Stimulated activated CD4-positive, alpha-beta T cell treated with anti-CD3 and anti-CD28 coated beads, Interleukin-12 subunit alpha, Interleukin-12 subunit beta, amount 100 ng/mL, for 48 hours (primary cell): ENCODE data around the gene MUC5B.
"Not testable (repeated sequence)": the region's sequence is repeated elsewhere in the genome, so short reads cannot be mapped to it uniquely, and the experiment has no call there.

Source experiments
- DNase-seq, 3 donors: peaks; one replicate each; pipeline ENCODE4 v3.0.0-alpha.2; 2020; ENCODE audit warnings: low read depth in 2 of 3, low spot score in 1 of 3

MUC5B gene

DNA sequence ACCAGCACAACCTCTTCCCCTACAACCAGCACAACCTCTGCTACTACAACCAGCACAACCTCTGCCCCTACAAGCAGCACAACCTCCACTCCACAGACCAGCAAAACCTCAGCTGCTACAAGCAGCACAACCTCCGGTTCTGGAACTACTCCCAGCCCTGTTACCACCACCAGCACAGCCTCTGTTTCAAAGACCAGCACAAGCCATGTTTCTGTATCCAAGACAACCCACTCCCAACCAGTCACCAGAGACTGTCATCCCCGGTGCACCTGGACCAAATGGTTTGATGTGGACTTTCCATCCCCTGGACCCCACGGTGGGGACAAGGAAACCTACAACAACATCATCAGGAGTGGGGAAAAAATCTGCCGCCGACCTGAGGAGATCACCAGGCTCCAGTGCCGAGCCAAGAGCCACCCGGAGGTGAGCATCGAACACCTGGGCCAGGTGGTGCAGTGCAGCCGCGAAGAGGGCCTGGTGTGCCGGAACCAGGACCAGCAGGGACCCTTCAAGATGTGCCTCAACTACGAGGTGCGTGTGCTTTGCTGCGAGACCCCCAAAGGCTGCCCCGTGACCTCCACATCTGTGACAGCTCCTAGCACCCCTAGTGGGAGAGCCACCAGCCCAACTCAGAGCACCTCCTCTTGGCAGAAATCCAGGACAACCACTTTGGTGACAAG, 34.3 kb upstream of the MUC5B start:
- DNase-seq, result not testable (repeated sequence)

DNA sequence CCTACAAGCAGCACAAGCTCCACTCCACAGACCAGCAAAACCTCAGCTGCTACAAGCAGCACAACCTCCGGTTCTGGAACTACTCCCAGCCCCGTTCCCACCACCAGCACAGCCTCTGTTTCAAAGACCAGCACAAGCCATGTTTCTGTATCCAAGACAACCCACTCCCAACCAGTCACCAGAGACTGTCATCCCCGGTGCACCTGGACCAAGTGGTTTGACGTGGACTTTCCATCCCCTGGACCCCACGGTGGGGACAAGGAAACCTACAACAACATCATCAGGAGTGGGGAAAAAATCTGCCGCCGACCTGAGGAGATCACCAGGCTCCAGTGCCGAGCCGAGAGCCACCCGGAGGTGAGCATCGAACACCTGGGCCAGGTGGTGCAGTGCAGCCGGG, 33.0 kb upstream of the MUC5B start:
- DNase-seq, result not testable (repeated sequence)

DNA sequence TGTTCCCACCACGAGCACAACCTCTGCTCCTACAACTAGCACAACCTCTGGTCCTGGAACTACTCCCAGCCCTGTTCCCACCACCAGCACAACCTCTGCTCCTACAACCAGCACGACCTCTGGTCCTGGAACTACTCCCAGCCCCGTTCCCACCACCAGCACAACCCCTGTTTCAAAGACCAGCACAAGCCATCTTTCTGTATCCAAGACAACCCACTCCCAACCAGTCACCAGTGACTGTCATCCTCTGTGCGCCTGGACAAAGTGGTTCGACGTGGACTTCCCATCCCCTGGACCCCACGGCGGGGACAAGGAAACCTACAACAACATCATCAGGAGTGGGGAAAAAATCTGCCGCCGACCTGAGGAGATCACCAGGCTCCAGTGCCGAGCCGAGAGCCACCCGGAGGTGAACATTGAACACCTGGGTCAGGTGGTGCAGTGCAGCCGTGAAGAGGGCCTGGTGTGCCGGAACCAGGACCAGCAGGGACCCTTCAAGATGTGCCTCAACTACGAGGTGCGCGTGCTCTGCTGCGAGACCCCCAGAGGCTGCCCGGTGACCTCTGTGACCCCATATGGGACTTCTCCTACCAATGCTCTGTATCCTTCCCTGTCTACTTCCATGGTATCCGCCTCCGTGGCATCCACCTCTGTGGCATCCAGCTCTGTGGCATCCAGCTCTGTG, 30.9 kb upstream of the MUC5B start:
- DNase-seq, result not testable (repeated sequence)

DNA sequence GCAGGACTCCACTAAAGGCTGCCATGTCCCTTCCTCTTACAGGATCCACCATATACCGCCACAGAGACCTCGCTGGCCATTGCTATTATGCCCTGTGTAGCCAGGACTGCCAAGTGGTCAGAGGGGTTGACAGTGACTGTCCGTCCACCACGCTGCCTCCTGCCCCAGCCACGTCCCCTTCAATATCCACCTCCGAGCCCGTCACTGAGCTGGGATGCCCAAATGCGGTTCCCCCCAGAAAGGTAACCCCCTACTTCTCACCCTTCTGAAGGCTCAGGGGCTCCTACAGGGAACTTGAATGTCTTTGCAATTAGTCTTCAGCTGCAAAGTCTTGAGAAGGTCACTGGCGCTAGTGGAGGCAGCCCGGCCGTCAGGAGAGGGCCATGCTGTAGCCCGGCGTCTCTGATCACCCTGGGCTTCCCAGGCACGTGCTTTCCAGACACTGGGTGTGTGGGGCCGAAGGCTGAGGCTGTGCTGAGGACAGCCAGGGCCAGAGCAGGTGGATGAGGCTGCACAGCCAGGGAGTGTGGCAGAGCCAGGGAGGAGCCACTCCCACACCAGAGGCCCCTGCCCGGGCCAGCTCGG, 30.0 kb upstream of the MUC5B start:
- DNase-seq, result no peak

DNA sequence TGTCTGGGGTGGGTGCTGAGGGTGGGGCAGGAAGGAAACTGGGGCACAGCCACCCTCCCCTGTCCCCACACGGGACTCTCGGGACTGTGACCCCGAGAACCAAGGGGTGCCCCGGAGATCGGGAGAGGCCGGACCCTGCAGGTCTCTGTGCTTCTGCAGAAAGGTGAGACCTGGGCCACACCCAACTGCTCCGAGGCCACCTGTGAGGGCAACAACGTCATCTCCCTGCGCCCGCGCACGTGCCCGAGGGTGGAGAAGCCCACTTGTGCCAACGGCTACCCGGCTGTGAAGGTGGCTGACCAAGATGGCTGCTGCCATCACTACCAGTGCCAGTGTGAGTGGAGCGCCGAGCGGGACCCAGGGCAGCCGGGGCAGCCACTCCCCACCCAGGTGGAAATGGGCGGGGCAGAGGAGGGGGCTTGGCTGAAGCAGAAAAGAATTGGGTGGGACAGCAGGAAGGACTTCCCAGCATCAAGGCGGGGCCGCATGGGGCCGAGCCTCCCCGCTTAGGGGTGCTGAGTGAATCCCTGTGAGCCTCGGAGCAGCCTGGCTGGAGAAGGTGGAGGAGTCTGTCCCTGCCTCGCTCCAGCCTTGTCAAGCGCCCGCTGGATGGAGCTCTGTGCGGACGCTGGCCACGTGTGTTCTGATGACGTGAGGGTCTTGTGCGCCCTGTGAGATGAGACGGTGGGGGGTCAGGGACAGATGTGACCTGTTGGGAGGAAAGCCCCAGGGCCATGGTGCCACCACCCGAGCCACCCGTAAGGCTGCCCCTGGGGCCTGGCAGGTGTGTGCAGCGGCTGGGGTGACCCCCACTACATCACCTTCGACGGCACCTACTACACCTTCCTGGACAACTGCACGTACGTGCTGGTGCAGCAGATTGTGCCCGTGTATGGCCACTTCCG, 29.3 kb upstream of the MUC5B start:
- no peak for DNase-seq

DNA sequence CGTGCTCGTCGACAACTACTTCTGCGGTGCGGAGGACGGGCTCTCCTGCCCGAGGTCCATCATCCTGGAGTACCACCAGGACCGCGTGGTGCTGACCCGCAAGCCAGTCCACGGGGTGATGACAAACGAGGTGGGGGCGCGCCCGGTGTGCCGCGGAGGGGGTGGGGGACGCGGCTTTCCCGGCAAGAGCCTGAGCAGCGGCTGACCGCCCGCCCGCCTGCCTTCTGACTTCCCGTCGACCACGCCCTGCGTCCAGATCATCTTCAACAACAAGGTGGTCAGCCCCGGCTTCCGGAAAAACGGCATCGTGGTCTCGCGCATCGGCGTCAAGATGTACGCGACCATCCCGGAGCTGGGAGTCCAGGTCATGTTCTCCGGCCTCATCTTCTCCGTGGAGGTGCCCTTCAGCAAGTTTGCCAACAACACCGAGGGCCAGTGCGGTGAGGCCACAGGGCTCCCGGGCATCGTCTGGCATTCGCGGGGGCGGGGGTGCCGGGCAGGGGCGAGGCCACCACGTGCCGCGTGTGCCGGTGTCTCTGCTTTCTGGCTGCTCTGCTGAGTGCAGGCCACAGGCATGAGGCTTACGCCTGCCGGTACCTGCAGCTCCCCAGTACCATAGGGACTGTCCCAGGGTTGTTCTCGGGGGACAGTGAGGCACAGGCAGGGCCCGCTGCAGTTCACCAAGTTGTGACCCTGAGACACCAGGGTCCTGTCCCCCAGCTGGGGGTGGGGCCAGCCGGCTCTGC, 28.5 kb upstream of the MUC5B start:
- no peak for DNase-seq

DNA sequence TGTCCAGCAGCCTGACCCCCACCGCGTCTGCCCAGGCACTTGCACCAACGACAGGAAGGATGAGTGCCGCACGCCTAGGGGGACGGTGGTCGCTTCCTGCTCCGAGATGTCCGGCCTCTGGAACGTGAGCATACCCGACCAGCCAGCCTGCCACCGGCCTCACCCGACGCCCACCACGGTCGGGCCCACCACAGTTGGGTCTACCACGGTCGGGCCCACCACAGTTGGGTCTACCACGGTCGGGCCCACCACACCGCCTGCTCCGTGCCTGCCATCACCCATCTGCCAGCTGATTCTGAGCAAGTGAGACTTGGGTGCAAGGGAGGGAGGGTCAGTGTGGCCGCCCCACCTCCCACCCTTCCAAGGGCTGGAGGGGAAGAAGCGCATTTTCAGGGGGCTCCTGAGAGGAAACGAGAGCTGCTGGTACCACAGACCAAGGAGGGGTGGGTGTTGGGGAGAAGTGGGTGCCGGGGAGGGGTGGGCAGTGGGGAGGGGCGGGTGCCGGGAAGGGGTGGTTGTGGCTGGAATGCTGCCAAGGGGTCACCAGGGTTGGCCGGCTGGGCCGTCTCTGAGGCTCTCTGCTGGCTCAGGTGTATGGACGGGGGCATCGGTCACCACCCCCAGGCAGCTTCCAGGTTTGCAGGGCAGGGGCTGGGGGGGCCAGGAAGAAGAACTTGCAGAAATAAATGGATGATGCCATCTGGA, 27.7 kb upstream of the MUC5B start:
- no peak for DNase-seq

DNA sequence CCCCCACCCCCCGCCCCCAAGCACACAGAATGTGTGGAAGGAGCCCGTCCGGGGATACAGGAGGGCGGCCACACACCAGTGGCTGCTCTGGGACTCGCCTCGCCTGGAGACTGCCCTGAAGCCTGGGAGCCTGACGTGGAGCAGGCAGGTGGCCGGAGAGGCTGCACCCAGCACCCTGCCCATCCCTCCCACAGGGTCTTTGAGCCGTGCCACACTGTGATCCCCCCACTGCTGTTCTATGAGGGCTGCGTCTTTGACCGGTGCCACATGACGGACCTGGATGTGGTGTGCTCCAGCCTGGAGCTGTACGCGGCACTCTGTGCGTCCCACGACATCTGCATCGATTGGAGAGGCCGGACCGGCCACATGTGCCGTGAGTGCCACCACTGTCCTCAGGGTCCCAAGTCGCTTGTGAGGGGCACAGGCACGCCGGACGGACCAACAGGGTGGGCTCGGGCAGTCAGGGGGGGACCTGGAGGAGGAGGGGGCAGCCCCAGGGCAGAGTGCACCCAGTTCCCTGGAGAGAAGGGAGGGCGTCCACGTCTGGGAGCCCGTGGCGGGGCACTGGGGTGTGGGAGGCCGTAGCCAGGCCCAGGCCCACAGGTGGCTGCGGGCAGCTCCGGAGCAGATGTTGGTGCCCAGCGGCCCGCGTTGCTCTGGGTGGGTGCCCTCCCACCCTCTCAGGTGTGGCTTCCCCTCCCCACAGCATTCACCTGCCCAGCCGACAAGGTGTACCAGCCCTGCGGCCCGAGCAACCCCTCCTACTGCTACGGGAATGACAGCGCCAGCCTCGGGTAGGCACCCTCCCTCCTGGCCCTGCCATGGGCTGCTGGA, 27.0 kb upstream of the MUC5B start:
- no peak for DNase-seq

DNA sequence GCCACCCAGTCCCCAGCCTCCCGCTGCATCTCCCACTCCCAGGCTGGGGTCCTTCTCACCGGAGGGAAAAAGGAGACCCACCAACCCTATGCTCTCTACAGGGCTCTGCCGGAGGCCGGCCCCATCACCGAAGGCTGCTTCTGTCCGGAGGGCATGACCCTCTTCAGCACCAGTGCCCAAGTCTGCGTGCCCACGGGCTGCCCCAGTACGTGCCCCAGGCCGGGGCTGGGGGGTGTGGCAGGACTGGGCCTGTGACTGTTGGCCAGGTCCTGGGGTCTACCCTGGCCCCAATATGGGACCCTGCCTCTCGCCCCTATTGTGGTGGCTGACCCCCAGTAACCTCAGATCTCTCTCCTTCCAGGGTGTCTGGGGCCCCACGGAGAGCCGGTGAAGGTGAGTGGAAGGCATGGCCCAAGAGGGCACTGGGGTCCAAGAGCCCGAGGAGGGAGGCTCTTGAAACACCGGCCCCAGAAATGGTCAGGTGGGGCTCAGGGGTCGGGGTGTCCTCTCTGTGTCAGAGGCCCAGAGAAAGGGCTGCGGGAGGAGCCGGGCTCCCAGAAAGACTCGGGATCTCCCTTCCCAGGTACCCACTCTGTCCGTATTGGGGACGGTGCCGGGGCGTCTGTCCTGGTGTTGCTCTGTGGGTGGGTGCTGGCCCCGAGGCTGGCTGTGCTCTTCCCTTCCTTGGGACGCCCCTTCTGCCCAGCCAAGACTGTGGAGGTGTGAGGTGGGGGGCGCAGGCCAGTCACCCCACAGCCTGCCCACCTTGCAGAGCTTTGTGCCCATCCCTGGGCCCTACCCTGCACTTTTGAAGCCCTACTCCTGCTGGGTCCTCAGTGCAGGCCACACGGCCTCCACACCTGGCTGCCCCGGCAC, 26.1 kb upstream of the MUC5B start:
- no peak for DNase-seq

DNA sequence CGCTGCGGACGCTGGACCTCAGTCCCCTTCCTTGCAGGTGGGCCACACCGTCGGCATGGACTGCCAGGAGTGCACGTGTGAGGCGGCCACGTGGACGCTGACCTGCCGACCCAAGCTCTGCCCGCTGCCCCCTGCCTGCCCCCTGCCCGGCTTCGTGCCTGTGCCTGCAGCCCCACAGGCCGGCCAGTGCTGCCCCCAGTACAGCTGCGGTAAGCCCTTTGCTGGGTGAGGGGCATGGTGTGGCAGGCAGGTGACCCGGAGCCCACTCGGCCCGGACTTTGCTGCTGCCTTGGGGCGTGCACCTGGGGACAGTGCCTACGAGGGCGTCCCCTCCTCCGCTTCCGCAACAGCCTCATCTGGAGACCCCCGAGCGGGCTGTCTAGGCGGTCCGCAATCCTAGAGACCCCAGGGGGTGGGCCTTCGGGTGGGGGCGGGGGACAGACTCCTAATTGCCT, 25.4 kb upstream of the MUC5B start:
- DNase-seq, result no peak

DNA sequence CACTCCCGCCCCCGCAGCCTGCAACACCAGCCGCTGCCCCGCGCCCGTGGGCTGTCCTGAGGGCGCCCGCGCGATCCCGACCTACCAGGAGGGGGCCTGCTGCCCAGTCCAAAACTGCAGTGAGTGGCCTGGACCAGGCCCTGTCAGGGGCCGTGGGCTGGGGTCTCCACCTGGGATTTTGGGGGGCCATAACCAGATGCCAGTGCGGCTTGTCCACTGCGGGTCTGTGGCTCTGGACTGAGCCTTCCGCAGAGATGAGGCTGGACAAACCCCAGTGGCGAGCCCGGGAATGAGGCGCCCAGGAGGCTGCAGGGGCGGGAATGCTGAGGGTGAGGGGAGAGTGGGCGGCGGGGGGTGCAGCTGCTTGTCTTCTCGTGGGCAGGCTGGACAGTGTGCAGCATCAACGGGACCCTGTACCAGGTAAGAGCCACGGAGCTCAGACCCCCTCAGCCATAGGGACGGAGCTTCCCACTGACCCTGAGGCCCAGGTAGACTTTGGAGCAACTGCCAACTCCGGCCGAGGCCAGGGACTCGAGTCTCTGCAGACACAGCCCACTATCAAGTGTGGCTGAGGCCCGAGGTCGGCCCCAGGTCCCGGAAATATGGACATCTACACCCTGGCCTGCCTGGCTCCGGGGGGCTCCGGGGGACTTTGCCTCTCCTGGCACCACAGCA, 24.8 kb upstream of the MUC5B start:
- DNase-seq, result no peak

DNA sequence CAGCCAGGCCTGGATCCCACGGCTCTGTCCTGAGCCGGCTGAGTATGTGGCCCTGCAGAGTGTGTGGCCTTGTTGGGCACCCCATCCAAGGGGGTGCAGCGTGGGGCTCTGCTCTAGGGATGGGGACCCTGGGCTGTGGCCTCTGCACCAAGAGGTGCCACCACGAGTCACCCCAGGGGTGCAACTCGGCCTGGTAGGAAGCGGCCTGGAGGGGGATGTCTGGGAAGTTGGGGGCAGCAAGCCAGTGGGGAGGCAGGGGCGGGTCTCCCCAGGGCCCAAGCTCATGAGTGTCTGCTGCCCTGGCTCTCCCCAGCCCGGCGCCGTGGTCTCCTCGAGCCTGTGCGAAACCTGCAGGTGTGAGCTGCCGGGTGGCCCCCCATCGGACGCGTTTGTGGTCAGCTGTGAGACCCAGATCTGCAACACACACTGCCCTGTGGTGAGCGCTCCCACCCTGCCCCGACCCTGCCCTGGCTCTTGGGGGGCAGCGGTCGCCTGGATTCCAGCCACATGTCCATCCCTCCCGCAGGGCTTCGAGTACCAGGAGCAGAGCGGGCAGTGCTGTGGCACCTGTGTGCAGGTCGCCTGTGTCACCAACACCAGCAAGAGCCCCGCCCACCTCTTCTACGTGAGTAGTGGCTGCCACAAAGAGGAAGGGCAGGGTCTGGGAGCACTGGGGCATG, 24.2 kb upstream of the MUC5B start:
- no peak for DNase-seq

DNA sequence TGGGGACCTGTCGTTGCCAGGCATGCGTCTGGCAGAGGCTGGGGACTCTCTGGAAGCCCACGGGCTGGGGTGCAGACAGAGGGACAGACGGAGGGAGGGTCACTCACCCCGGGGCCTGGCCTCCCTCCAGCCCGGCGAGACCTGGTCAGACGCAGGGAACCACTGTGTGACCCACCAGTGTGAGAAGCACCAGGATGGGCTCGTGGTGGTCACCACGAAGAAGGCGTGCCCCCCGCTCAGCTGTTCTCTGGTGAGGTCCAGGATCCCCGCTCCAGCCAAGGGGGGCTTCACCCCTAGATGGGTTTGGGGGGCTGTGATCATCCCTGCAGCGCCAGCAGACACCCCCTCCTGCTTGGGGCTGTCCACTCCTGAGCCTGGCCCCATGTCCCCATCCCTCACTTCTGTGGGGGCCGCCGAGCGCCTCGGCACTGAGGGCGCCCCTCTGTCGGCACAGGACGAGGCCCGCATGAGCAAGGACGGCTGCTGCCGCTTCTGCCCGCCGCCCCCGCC, 23.6 kb upstream of the MUC5B start:
- DNase-seq, result no peak

DNA sequence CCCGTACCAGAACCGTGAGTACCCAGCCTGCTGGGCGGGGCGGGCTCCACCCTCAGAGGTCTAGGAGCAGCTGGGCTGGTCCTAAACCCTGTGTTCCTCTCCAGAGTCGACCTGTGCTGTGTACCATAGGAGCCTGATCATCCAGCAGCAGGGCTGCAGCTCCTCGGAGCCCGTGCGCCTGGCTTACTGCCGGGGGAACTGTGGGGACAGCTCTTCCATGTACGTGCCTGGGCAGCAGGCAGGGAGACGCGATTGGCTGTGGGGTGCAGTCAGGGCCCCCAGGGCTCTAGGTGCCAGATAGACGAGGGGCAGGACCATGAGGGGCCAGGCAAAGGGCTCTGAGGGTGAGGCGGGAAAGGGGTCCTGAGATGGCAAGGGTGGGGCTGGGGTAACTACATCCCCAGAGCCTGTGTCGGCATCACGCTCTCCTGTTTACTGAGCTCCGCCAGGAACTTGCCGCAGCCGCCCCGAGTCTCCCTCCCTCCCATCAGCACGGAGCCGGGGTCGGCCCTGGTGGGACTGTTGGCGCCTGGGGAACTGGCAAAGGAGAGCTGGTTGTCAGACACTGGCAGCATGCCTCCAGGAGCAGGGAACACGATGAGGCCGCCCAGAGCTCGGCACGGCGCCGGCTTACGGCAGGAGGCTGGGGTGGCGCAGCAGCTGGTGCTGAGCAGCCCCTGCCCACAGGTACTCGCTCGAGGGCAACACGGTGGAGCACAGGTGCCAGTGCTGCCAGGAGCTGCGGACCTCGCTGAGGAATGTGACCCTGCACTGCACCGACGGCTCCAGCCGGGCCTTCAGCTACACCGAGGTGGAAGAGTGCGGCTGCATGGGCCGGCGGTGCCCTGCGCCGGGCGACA, 22.9 kb upstream of the MUC5B start:
- no peak for DNase-seq

DNA sequence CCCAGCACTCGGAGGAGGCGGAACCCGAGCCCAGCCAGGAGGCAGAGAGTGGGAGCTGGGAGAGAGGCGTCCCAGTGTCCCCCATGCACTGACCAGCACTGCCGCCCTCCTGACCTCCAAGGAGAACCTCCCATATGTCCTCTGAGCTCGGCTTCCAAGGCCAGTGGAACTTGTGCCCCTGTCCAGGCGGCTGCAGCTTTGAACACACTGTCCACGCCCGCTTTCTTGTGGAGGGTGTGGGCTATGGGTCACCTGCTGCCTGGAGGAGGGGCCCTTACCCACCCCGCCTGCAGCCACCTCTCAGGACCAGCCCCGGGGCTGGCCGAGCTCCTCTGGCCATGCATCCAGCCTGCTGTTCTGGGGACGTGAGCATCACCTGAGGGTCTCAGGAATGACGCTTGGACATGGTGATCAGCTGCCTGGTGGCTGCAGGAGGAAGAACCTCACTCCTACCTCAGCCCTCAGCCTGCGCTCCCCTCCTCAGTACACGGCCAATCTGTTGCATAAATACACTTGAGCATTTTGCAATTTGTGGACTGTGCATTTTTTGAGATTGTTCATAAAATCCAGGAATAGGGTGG, 22.2 kb upstream of the MUC5B start:
- DNase-seq, result no peak
